ES-I3 (cell line): Measurements from ENCODE around the gene STX16.

Source experiments
- H3K36me3 ChIP-seq: 2 replicates; pipeline ENCODE4 v1.6.1; 2013; ENCODE audit warnings: mild to moderate bottlenecking, low read length, control low read depth, moderate library complexity; ENCODE audit not compliant: insufficient read depth
- H3K4me1 ChIP-seq: 2 replicates; pipeline ENCODE4 v1.6.1; 2013; ENCODE audit warnings: mild to moderate bottlenecking, control low read depth, low read length; ENCODE audit not compliant: insufficient read depth
- H3K9ac ChIP-seq: 2 replicates; pipeline ENCODE4 v1.6.1; 2013; ENCODE audit warnings: low read depth, mild to moderate bottlenecking, low read length, moderate library complexity
- H3K9me3 ChIP-seq: 2 replicates; pipeline ENCODE4 v1.6.1; 2013; ENCODE audit warnings: mild to moderate bottlenecking, low read length, moderate library complexity; ENCODE audit not compliant: control insufficient read depth, insufficient read depth

Gene STX16

DNA sequence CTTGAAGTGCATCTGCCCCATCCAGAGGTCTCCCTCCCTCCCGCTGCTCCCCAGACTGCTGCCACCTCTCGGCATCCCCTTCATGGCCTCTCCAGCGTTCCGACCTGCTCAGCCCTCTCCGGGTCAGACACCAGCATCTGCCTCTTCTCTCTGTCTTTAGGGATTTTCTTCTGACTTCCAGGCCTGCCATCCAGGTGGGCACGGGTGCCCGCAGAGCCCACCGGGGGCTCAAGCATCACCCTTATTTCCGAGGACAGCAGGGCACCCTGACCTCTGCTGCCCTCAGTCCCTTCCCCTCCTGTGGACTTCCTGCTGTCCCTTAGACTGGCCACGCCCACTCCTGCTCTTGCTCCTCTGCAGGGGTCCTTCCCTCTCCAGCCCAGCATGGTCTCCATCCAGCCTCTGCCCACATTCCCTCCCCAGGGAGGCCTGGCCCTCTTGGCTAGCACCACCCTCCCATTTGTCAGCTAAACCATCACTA, 44.9 kb downstream of the STX16 start:
- H3K9ac ChIP-seq, result no peak overlapping the region
- H3K9me3 ChIP-seq, result no peaks in the 10 kb centered on the region
- peaks cover 16% of the 10 kb centered on the region for H3K4me1 ChIP-seq
- H3K36me3 ChIP-seq, result peaks cover 3% of the 10 kb centered on the region; the same call in 1 of the 2 replicates

- Histone ChIP-seq H3K9me3 (no peaks in the 10 kb centered on the region), H3K36me3 (peaks cover 3% of the 10 kb centered on the region; the same call in 1 of the 2 replicates), H3K9ac (no peak overlapping the region), H3K4me1 (peaks cover 11% of the 10 kb centered on the region; the same call in 1 of the 2 replicates)
Observed at GRCh38 chr20:58696411-58696961, 45.4 kb downstream of the STX16 start.

GRCh38 chr20:58697201-58697866, 46.3 kb downstream of the STX16 start:
- Histone ChIP-seq H3K36me3 (peaks cover 3% of the 10 kb centered on the region; the same call in 1 of the 2 replicates), H3K9ac (no peak overlapping the region), H3K4me1 (peaks cover 3% of the 10 kb centered on the region; the same call in 1 of the 2 replicates), H3K9me3 (no peaks in the 10 kb centered on the region)

- Histone ChIP-seq H3K36me3 (peaks cover 10% of the 10 kb centered on the region; the same call in 1 of the 2 replicates), H3K9me3 (no peaks in the 10 kb centered on the region), H3K4me1 (peaks cover 3% of the 10 kb centered on the region; the same call in 1 of the 2 replicates), H3K9ac (no peak overlapping the region)
Observed at GRCh38 chr20:58697867-58698703, 47.0 kb downstream of the STX16 start.

GRCh38 chr20:58698741-58699622, 47.9 kb downstream of the STX16 start:
- Histone ChIP-seq H3K4me1 (no peaks in the 10 kb centered on the region; the same call in 1 of the 2 replicates), H3K36me3 (peaks cover 11% of the 10 kb centered on the region; the same call in 1 of the 2 replicates), H3K9ac (no peak overlapping the region), H3K9me3 (no peaks in the 10 kb centered on the region)

GRCh38 chr20:58699623-58700107, 48.6 kb downstream of the STX16 start:
- Histone ChIP-seq H3K9me3 (no peaks in the 10 kb centered on the region), H3K36me3 (peaks cover 14% of the 10 kb centered on the region; the same call in 1 of the 2 replicates), H3K4me1 (no peaks in the 10 kb centered on the region), H3K9ac (no peak overlapping the region)

GRCh38 chr20:58700121-58700821, 49.2 kb downstream of the STX16 start:
- Histone ChIP-seq H3K9me3 (no peaks in the 10 kb centered on the region), H3K4me1 (no peaks in the 10 kb centered on the region), H3K36me3 (peaks cover 18% of the 10 kb centered on the region; the same call in 1 of the 2 replicates), H3K9ac (no peak overlapping the region)

- peaks cover 19% of the 10 kb centered on the region; the same call in 1 of the 2 replicates for H3K36me3 ChIP-seq
- no peaks in the 10 kb centered on the region for H3K9me3 ChIP-seq
- no peak overlapping the region for H3K9ac ChIP-seq
- no peaks in the 10 kb centered on the region for H3K4me1 ChIP-seq
Observed at GRCh38 chr20:58700823-58701222, 49.7 kb downstream of the STX16 start.

- no peaks in the 10 kb centered on the region for H3K4me1 ChIP-seq
- no peaks in the 10 kb centered on the region for H3K9me3 ChIP-seq
- peaks cover 19% of the 10 kb centered on the region; the same call in 1 of the 2 replicates for H3K36me3 ChIP-seq
- no peak overlapping the region for H3K9ac ChIP-seq
Observed at GRCh38 chr20:58701431-58702160, 50.5 kb downstream of the STX16 start.

- Histone ChIP-seq H3K9me3 (no peaks in the 10 kb centered on the region), H3K9ac (no peak overlapping the region), H3K36me3 (peaks cover 19% of the 10 kb centered on the region; the same call in 1 of the 2 replicates), H3K4me1 (no peaks in the 10 kb centered on the region)
Observed at GRCh38 chr20:58702161-58702510, 51.1 kb downstream of the STX16 start.

DNA sequence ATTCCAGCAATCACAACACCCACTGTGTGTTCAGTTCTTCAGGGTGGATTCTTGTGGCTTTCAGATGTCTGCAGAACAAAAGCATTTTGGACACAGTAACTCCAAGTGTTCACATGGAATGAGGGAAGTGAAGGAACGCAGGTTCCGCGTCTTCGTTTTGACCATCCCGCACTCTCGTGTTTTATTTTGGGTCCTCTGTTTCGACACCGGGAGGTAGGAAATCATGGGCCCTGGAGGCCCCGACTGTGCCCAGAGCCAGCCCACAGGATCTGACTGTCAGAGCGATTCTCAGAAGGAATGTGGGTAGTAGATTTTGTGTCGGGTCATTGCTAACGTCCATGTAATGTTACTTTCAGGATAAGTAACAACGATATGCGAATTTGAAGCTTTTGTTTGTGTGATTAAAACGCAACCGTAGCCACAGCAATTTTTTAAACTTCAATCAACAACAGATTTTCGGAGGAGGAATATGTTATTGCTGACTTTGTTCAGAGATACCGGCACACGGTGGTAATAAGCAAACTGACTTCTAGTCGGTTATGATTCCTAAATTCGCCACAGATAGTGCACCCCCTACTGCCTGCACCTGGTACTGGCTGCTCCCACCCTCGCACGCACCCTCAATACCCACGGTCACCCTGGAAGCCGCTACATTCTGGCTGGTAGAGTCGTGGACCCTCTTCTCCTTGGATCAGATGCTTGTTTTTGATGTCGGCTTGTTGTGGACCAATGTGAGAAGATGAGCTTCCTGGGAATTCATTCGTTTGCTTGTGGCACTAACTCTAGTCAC, 52.0 kb downstream of the STX16 start:
- Histone ChIP-seq H3K36me3 (peaks cover 19% of the 10 kb centered on the region; the same call in 1 of the 2 replicates), H3K4me1 (no peaks in the 10 kb centered on the region), H3K9me3 (no peaks in the 10 kb centered on the region)

DNA sequence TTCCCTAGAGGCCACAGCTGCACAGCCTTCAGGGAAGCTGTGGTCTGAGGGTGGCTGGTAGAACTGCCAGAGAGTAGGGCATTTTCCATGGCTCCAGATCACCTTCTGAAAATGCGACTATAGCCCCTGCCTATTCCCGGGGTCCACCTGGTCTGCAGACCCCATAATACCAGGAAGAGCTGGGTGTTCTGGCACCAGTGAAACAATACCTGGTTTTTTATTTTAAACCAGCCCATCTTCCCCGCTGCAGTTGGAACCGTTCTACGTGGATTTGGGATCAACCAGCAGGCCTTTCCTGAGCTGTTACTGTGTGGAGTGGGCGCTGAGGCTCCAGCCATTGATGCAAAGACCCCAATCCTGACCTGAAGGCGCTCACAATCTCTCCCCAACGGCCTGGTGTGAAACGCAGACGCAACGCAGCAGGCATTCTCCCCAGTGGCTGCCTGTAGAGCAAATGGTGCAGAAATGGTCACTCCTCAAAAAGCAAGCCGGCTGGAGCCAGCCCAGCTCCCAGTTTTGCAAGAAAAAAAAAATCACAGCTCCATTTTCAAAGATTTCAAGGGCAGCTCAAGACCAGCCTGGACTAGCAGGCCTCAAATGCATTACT, 52.8 kb downstream of the STX16 start:
- no peaks in the 10 kb centered on the region for H3K4me1 ChIP-seq
- no peaks in the 10 kb centered on the region for H3K9me3 ChIP-seq
- H3K36me3 ChIP-seq, result peaks cover 19% of the 10 kb centered on the region; the same call in 1 of the 2 replicates
- H3K9ac ChIP-seq, result no peak overlapping the region

More for the DNA sequence above, 52.0 kb downstream of the STX16 start:
- H3K9ac ChIP-seq, result no peak overlapping the region
